ENCODE data around the gene HAND1.

Gene HAND1

GRCh38 chr5:154449786-154450185 lies 28.2 kb downstream of the HAND1 start:
- no peak for DNase-seq

- DNase-seq: no peak
These were observed 30.8 kb downstream of the HAND1 start for GRCh38 chr5:154447089-154447725.

GRCh38 chr5:154446195-154447088 lies 31.6 kb downstream of the HAND1 start:
- no peak for DNase-seq

- peak; percentile 95 for DNase-seq
These were observed 32.4 kb downstream of the HAND1 start, which contains the start of gene SAP30L for GRCh38 chr5:154445422-154446194. TSS of gene SAP30L (plus strand) at chr5:154445997. CDS start at chr5:154446605, 608 bp downstream.

- no peak for DNase-seq
These were observed 33.2 kb downstream of the HAND1 start for GRCh38 chr5:154444556-154445421.

GRCh38 chr5:154442801-154443200 lies 35.2 kb downstream of the HAND1 start:
- DNase-seq: no peak

- no peak for DNase-seq
These were observed 37.5 kb downstream of the HAND1 start for GRCh38 chr5:154440540-154440939.

- DNase-seq: no peak
These were observed 40.6 kb downstream of the HAND1 start for GRCh38 chr5:154437281-154437965.

GRCh38 chr5:154435226-154435625 lies 42.8 kb downstream of the HAND1 start:
- DNase-seq: no peak

- no peak for DNase-seq
These were observed 46.9 kb downstream of the HAND1 start for GRCh38 chr5:154430961-154431630.

GRCh38 chr5:154430466-154430865 lies 47.6 kb downstream of the HAND1 start:
- no peak for DNase-seq

- no peak for DNase-seq
These were observed 48.7 kb downstream of the HAND1 start for GRCh38 chr5:154429341-154429740.

- no peak for DNase-seq
These were observed 49.8 kb downstream of the HAND1 start for GRCh38 chr5:154428208-154428607.
